Ovary (tissue), 9 donors: ENCODE measurements around the gene RBM47. TPM values are rescaled to one million over a fixed set of nuclear protein-coding genes. Genes with fewer than 3 reads are reported as not detected.

Experiments used
- DNase-seq, 5 donors: peaks; one replicate each; pipeline ENCODE4 v3.0.0-alpha.2; 2019 to 2020
- H3K27ac ChIP-seq, 2 donors: fragments of 200-600 bp; one replicate each; pipeline versions ENCODE4 v1.5.1 to v1.8.0; 2019 to 2022
- H3K27me3 ChIP-seq: fragments of 200-600 bp; one replicate; pipeline ENCODE4 v1.8.0; 2022
- H3K36me3 ChIP-seq: fragments of 200-600 bp; sonication (generic); one replicate; pipeline ENCODE4 v1.5.1; 2019
- H3K4me1 ChIP-seq: one replicate; pipeline ENCODE4 v1.8.1; 2013; ENCODE audit warnings: mild to moderate bottlenecking, moderate library complexity; ENCODE audit not compliant: insufficient read depth
- H3K4me3 ChIP-seq: fragments of 200-600 bp; sonication (generic); one replicate; pipeline ENCODE4 v1.5.1; 2017
- H3K9me3 ChIP-seq, 2 donors: fragments of 200-600 bp in 1 of 2; sonication (generic) in 1 of 2; one replicate each; pipeline versions ENCODE4 v1.5.1 to v1.8.1; 2013 to 2019; ENCODE audit warnings: mild to moderate bottlenecking in 1 of 2, moderate library complexity in 1 of 2
- EP300 ChIP-seq: sonication (generic); formaldehyde crosslinking; IDR thresholded peaks from one replicate; pipeline ENCODE4 v1.6.1; 2017; ENCODE audit warnings: antibody characterized with exemption
- POLR2A ChIP-seq: fragments of 450-650 bp; IDR thresholded peaks from one replicate; pipeline ENCODE4 v1.6.1; 2017; ENCODE audit warnings: antibody characterized with exemption, mild to moderate bottlenecking, moderate library complexity
- WGBS, 3 donors: extraction: QIAGEN DNeasy Blood & Tissue Kit in 1 of 3; methylation state at CpG; one replicate each; pipeline versions ENCODE4 v1.1.5 to v1.1.7; 2013 to 2017; 5-methylcytosine and 5-hydroxymethylcytosine counted together
- intact Hi-C, 4 donors: fragments of 100-400 bp; cut with DNase I; formaldehyde crosslinking; loops; one replicate each; pipeline versions ENCODE4 v1.11.0 to v1.15.1; 2022 to 2023
- polyA plus RNA-seq, 2 donors: library from polyadenylated mRNA; stranded (reverse); fragments of 200-250 nt in 1 of 2; fragments of 350-450 nt in 1 of 2; fragmentation: Illumina TruSeq in 1 of 2; extraction: RNeasy Lipid Tissue Mini Kit (QIAGEN cat#74804) in 1 of 2; gene quantifications; one replicate each; pipeline ENCODE4 v1.2.3, GENCODE V29; 2013 to 2014
- total RNA-seq, 7 donors: library from RNA; depleted of rRNA in 2 of 7; stranded (reverse); fragments of >200 nt in 2 of 7; fragmentation: NEBNext Ultra II Directional in 3 of 7; extraction: Animal tissue kit (Norgen Biotek cat#: 25700) in 3 of 7; gene quantifications; one replicate each; pipeline versions ENCODE4 v1.1.0 to v1.2.4, GENCODE V29; 2016 to 2023
- TF ChIP-seq, protein P1 (sequence below), 3 donors: fragments of 450-650 bp in 2 of 3; fragments of 200-600 bp in 1 of 3; IDR thresholded peaks; one replicate each; pipeline versions ENCODE4 v1.5.1 to v1.8.0; 2016 to 2022; ENCODE audit warnings: antibody characterized with exemption in 3 of 3, mild to moderate bottlenecking in 1 of 3
- donor health status: DM: no; HTN: no; CAD: no; lungs with moderate emphysema.
- donor health status: DM: no; HTN: no; CAD: no.
- donor health status: Bipolar disorder and iron deficiency.
- donor health status: DM: yes; HTN: yes; CAD: no.
- donor health status: DM: no; HTN: no; CAD: no.
- donor health status: DM: yes; HTN: yes; CAD: no.

RBM47 gene
- total and polyA plus RNA-seq, 9 donors, result 2.7 to 92.8 (median 10.3) TPM

- no peaks in the 10 kb centered on the region for H3K27me3 ChIP-seq
- no peak overlapping the region for H3K27ac ChIP-seq
- H3K9me3 ChIP-seq, result no peaks in the 10 kb centered on the region
- DNase-seq, result no peak
- WGBS, 3 donors, result 88 to 93% (median 89%) methylated on average over 8 of the region's 8 CpGs
- no peak overlapping the region for H3K4me3 ChIP-seq
- intact Hi-C loops, result no loop called here
- H3K4me1 ChIP-seq, result no peaks in the 10 kb centered on the region
- no peaks in the 10 kb centered on the region for H3K36me3 ChIP-seq
- TF ChIP-seq POLR2A (no peak), EP300 (no peak)
- TF ChIP-seq, protein P1, sequence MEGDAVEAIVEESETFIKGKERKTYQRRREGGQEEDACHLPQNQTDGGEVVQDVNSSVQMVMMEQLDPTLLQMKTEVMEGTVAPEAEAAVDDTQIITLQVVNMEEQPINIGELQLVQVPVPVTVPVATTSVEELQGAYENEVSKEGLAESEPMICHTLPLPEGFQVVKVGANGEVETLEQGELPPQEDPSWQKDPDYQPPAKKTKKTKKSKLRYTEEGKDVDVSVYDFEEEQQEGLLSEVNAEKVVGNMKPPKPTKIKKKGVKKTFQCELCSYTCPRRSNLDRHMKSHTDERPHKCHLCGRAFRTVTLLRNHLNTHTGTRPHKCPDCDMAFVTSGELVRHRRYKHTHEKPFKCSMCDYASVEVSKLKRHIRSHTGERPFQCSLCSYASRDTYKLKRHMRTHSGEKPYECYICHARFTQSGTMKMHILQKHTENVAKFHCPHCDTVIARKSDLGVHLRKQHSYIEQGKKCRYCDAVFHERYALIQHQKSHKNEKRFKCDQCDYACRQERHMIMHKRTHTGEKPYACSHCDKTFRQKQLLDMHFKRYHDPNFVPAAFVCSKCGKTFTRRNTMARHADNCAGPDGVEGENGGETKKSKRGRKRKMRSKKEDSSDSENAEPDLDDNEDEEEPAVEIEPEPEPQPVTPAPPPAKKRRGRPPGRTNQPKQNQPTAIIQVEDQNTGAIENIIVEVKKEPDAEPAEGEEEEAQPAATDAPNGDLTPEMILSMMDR (IDR thresholded peaks at IDR 0.05), result no peak
Measured at GRCh38 chr4:40585201-40585799, 44.4 kb downstream of the RBM47 start.

GRCh38 chr4:40584517-40585141 is 45.0 kb downstream of the RBM47 start:
- no peak overlapping the region for H3K27ac ChIP-seq
- H3K4me1 ChIP-seq, result no peaks in the 10 kb centered on the region
- no peaks in the 10 kb centered on the region for H3K27me3 ChIP-seq
- no peak for TF ChIP-seq POLR2A
- TF ChIP-seq EP300, result no peak
- TF ChIP-seq, protein P1 (IDR thresholded peaks at IDR 0.05), result no peak
- 86 to 97% (median 93%) methylated on average over 3 of the region's 3 CpGs for WGBS, 3 donors
- H3K9me3 ChIP-seq, result no peaks in the 10 kb centered on the region
- intact Hi-C loops, result no loop called here
- DNase-seq, result no peak
- no peaks in the 10 kb centered on the region for H3K36me3 ChIP-seq
- no peak overlapping the region for H3K4me3 ChIP-seq

- no peaks in the 10 kb centered on the region for H3K4me1 ChIP-seq
- H3K27ac ChIP-seq, result no peak overlapping the region
- TF ChIP-seq, protein P1 (IDR thresholded peaks at IDR 0.05), result no peak
- TF ChIP-seq POLR2A (no peak), EP300 (no peak)
- intact Hi-C loops, result no loop called here
- DNase-seq, result no peak
- no peaks in the 10 kb centered on the region for H3K27me3 ChIP-seq
- H3K36me3 ChIP-seq, result no peaks in the 10 kb centered on the region
- no peak overlapping the region for H3K4me3 ChIP-seq
- 87 to 93% (median 93%) methylated on average over 9 of the region's 9 CpGs for WGBS, 3 donors
- H3K9me3 ChIP-seq, result no peaks in the 10 kb centered on the region
Measured at GRCh38 chr4:40583850-40584439, 45.7 kb downstream of the RBM47 start.

DNA sequence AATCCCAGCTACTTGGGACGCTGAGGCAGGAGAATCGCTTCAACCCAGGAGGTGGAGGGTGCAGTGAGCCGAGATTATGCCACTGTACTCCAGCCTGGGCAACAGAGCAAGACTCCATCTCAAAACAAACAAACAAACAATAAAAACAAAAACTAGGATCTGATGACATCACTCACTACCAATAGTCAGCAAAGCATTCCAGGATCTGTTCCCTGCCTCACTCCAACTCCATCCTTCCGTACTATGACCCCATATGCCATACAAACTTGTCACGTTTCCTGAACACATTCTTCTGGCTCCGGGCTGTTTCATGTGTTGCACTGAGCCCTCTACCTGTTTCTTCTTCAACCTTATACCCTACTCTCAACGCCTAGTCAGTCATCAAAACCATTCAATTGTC is 47.3 kb downstream of the RBM47 start:
- Histone ChIP-seq H3K27me3 (no peaks in the 10 kb centered on the region), H3K27ac (no peak overlapping the region), H3K4me1 (no peaks in the 10 kb centered on the region), H3K36me3 (no peaks in the 10 kb centered on the region), H3K9me3 (no peaks in the 10 kb centered on the region), H3K4me3 (no peak overlapping the region)
- no peak for DNase-seq
- intact Hi-C loops, result no loop called here
- 82 to 94% (median 92%) methylated on average over 7 of the region's 7 CpGs for WGBS, 3 donors
- TF ChIP-seq POLR2A (no peak), EP300 (no peak)
- TF ChIP-seq, protein P1 (IDR thresholded peaks at IDR 0.05), result no peak
